Urinary bladder (tissue), 4 donors: ENCODE data around the gene CTSA. TPM values are rescaled to one million over a fixed set of nuclear protein-coding genes. Genes with fewer than 3 reads are reported as not detected.

ENCODE experiments used
- DNase-seq: peaks from one replicate; pipeline ENCODE4 v3.0.0-alpha.2; 2015; ENCODE audit errors: extremely low spot score
- H3K27ac ChIP-seq: one replicate; pipeline ENCODE4 v1.5.1; 2013; ENCODE audit warnings: low read depth, mild to moderate bottlenecking, moderate library complexity
- H3K36me3 ChIP-seq: one replicate; pipeline ENCODE4 v1.6.1; 2013; ENCODE audit warnings: mild to moderate bottlenecking, moderate library complexity; ENCODE audit not compliant: insufficient read depth
- H3K4me1 ChIP-seq: one replicate; pipeline ENCODE4 v1.6.1; 2013; ENCODE audit warnings: mild to moderate bottlenecking, moderate library complexity; ENCODE audit not compliant: insufficient read depth
- H3K4me3 ChIP-seq: one replicate; pipeline ENCODE4 v1.5.1; 2013; ENCODE audit warnings: low read depth, low read length
- WGBS: extraction: QIAGEN DNeasy Blood & Tissue Kit; methylation state at CpG from one replicate; pipeline ENCODE4 v1.1.7; 2013; 5-methylcytosine and 5-hydroxymethylcytosine counted together
- polyA plus RNA-seq: library from polyadenylated mRNA; stranded (reverse); fragments of 200-250 nt; gene quantifications from one replicate; pipeline ENCODE4 v1.2.3, GENCODE V29; 2013
- total RNA-seq: library from RNA; depleted of rRNA; stranded (reverse); fragments of >200 nt; gene quantifications from one replicate; pipeline ENCODE4 v1.2.3, GENCODE V29; 2014
- donor health status: healthy with polysubstance abuse.
- donor health status: healthy.

The CTSA gene
- total and polyA plus RNA-seq, 2 donors, result 31.7 to 129 TPM

- Histone ChIP-seq H3K27ac (no peak overlapping the region), H3K36me3 (no peaks in the 10 kb centered on the region), H3K4me1 (no peaks in the 10 kb centered on the region), H3K4me3 (no peak overlapping the region)
- WGBS, result 76% methylated on average over 13 of the region's 13 CpGs
- no peak for DNase-seq
These were observed 12.9 kb upstream of the CTSA start for GRCh38 chr20:45878076-45878761.

GRCh38 chr20:45880988-45881788 is 9.9 kb upstream of the CTSA start, which contains the start of gene ZSWIM1:
TSS of gene ZSWIM1 (plus strand) at chr20:45881227. CDS start at chr20:45882593, 1,366 bp downstream.
- no peaks in the 10 kb centered on the region for H3K36me3 ChIP-seq
- peak within 1 kb of the TSS; percentile 45 for H3K4me3 ChIP-seq
- H3K4me1 ChIP-seq, result no peaks in the 10 kb centered on the region
- H3K27ac ChIP-seq, result peak within 1 kb of the TSS; percentile 40
- WGBS, result under 1% methylated on average over 23 of the region's 23 CpGs
- peak; percentile 99 for DNase-seq

- Histone ChIP-seq H3K4me1 (no peaks in the 10 kb centered on the region), H3K36me3 (no peaks in the 10 kb centered on the region), H3K27ac (no peak overlapping the region), H3K4me3 (no peak overlapping the region)
- no peak for DNase-seq
- 87% methylated on average over 4 of the region's 4 CpGs for WGBS
These were observed 8.6 kb upstream of the CTSA start for GRCh38 chr20:45882469-45883099.

- H3K4me1 ChIP-seq, result no peaks in the 10 kb centered on the region
- no peak for DNase-seq
- H3K36me3 ChIP-seq, result no peaks in the 10 kb centered on the region
- H3K27ac ChIP-seq, result no peak overlapping the region
- 89% methylated on average over 9 of the region's 9 CpGs for WGBS
- H3K4me3 ChIP-seq, result no peak overlapping the region
These were observed 8.1 kb upstream of the CTSA start for GRCh38 chr20:45883100-45883469.

GRCh38 chr20:45886590-45887345 is 4.4 kb upstream of the CTSA start:
- no peaks in the 10 kb centered on the region for H3K36me3 ChIP-seq
- no peak overlapping the region for H3K4me3 ChIP-seq
- WGBS, result 88% methylated on average over 19 of the region's 19 CpGs
- H3K4me1 ChIP-seq, result no peaks in the 10 kb centered on the region
- no peak for DNase-seq
- no peak overlapping the region for H3K27ac ChIP-seq

GRCh38 chr20:45887346-45887715 is 3.8 kb upstream of the CTSA start, which contains the start of gene SPATA25:
TSS of gene SPATA25 (minus strand) at chr20:45887622. CDS start at chr20:45887590, 32 bp downstream.
- no peak for DNase-seq
- H3K36me3 ChIP-seq, result no peaks in the 10 kb centered on the region
- no peaks in the 10 kb centered on the region for H3K4me1 ChIP-seq
- no peak within 1 kb of the TSS for H3K27ac ChIP-seq
- WGBS, result 93% methylated on average over 8 of the region's 8 CpGs
- H3K4me3 ChIP-seq, result no peak within 1 kb of the TSS

- Histone ChIP-seq H3K27ac (no peak overlapping the region), H3K4me3 (no peak overlapping the region), H3K36me3 (no peaks in the 10 kb centered on the region), H3K4me1 (no peaks in the 10 kb centered on the region)
- DNase-seq, result no peak
- WGBS, result 94% methylated on average over 3 of the region's 3 CpGs
These were observed 2.5 kb upstream of the CTSA start for GRCh38 chr20:45888681-45889080.

- Histone ChIP-seq H3K4me3 (peak overlapping the region; percentile 60), H3K27ac (peak overlapping the region; percentile 71), H3K36me3 (peaks cover 1% of the 10 kb centered on the region), H3K4me1 (no peaks in the 10 kb centered on the region)
- under 1% methylated on average over 79 of the region's 79 CpGs for WGBS
- peak; percentile 61 for DNase-seq
These were observed 804 bp upstream of the CTSA start for GRCh38 chr20:45890077-45890984.

GRCh38 chr20:45892049-45892825 is 1.1 kb downstream of the CTSA start:
- peak overlapping the region; percentile 60 for H3K4me3 ChIP-seq
- H3K4me1 ChIP-seq, result no peaks in the 10 kb centered on the region
- WGBS, result 82% methylated on average over 9 of the region's 9 CpGs
- DNase-seq, result no peak
- no peak overlapping the region for H3K27ac ChIP-seq
- peaks cover 1% of the 10 kb centered on the region for H3K36me3 ChIP-seq

GRCh38 chr20:45892828-45893500 is 1.8 kb downstream of the CTSA start:
- no peak for DNase-seq
- WGBS, result 73% methylated on average over 4 of the region's 4 CpGs
- Histone ChIP-seq H3K4me3 (no peak overlapping the region), H3K36me3 (peaks cover 1% of the 10 kb centered on the region), H3K27ac (no peak overlapping the region), H3K4me1 (no peaks in the 10 kb centered on the region)

- Histone ChIP-seq H3K4me3 (no peak overlapping the region), H3K4me1 (no peaks in the 10 kb centered on the region), H3K36me3 (peaks cover 4% of the 10 kb centered on the region), H3K27ac (no peak overlapping the region)
- no peak for DNase-seq
- WGBS, result 93% methylated on average over 4 of the region's 4 CpGs
These were observed 2.7 kb downstream of the CTSA start for GRCh38 chr20:45893831-45894230.
